Measurements from ENCODE around the gene ATAD3A. TPM values are rescaled to one million over a fixed set of nuclear protein-coding genes. Genes with fewer than 3 reads are reported as not detected.
"Not testable (repeated sequence)": the region's sequence is repeated elsewhere in the genome, so short reads cannot be mapped to it uniquely, and the experiment has no call there.

ATAD3A gene
- polyA plus RNA-seq, 1 donor from 2014 or later = 30.3 TPM

- no peak for TF ChIP-seq CTCF (IDR thresholded peaks at IDR 0.05; ENCODE audit: poor library complexity, severe bottlenecking)
- no peak for TF ChIP-seq EZH2 (IDR thresholded peaks at IDR 0.05; ENCODE audit: borderline replicate concordance, insufficient read depth, low read length, poor library complexity, severe bottlenecking)
- no peak for TF ChIP-seq POLR2AphosphoS5 (IDR thresholded peaks at IDR 0.05)
- no peak for TF ChIP-seq TAF1 (IDR thresholded peaks at IDR 0.05; ENCODE audit: low read depth)
- no peak for TF ChIP-seq REST (IDR thresholded peaks at IDR 0.05; ENCODE audit: borderline replicate concordance)
- TF ChIP-seq RAD21 (conservative IDR thresholded peaks at IDR 0.05) = no peak
- TF ChIP-seq EP300 (conservative IDR thresholded peaks at IDR 0.05; ENCODE audit: poor library complexity, severe bottlenecking) = no peak
- no peak for TF ChIP-seq SMC3 (conservative IDR thresholded peaks at IDR 0.05; ENCODE audit: poor library complexity)
- TF ChIP-seq MXI1 (conservative IDR thresholded peaks at IDR 0.05; ENCODE audit: poor library complexity, severe bottlenecking) = no peak
- no peaks in the 10 kb centered on the region for H3K9me3 ChIP-seq (ENCODE audit: low read length)
- no peaks in the 10 kb centered on the region for H4K20me1 ChIP-seq (ENCODE audit: insufficient read depth)
- no peaks in the 10 kb centered on the region for H3K9me2 ChIP-seq (ENCODE audit: insufficient read depth, low read length)
- H3K9ac ChIP-seq (ENCODE audit: low read length) = peak overlapping the region; percentile 76
- H2AFZ ChIP-seq (ENCODE audit: low read depth, low read length) = peak overlapping the region; percentile 85
- peak overlapping the region; percentile 63 for H3K27ac ChIP-seq (ENCODE audit: low read length)
- H3K4me3 ChIP-seq (ENCODE audit: low read length) = peak overlapping the region; percentile 90
- peak overlapping the region; percentile 98 for H3K4me2 ChIP-seq (ENCODE audit: low read length)
- H3F3A ChIP-seq (ENCODE audit: insufficient read depth, low read length, poor library complexity, severe bottlenecking) = no peaks in the 10 kb centered on the region
- H3K36me3 ChIP-seq (ENCODE audit: insufficient read depth, low read length) = no peaks in the 10 kb centered on the region
- H3K79me2 ChIP-seq (replicated peaks; ENCODE audit: insufficient read depth, low read length) = peaks cover 20% of the 10 kb centered on the region
- no peaks in the 10 kb centered on the region for H3K27me3 ChIP-seq (ENCODE audit: insufficient read depth, low read depth, low read length)
These were observed 41.2 kb upstream of the ATAD3A start for GRCh38 chr1:1470626-1471388.

DNA sequence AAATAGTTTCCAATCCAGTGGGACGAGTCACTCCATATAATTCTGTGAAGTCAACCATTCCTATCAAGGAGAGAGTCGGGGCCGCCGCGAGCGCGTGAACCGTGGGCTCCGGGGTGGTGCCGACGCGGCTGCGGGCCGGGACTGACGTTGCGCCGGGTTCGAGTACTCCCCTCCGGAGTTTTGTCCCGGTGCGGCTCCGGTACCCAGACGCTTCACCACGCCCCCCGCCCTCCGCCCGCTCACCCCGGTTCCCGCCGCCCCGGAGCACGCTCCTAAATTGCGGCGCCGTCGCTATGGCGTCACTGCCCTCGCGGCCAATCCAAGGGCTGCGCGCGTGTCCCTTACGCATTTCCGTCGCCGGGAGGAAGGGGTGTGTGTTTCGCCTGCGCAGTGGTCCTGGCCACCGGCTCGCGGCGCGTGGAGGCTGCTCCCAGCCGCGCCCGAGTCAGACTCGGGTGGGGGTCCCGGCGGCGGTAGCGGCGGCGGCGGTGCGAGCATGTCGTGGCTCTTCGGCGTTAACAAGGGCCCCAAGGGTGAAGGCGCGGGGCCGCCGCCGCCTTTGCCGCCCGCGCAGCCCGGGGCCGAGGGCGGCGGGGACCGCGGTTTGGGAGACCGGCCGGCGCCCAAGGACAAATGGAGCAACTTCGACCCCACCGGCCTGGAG lies 40.4 kb upstream of the ATAD3A start, which contains the start of gene ATAD3B:
Gene ATAD3B, plus strand, starts transcription at position 377 of the 664 bp plus-strand sequence. Its CDS starts 120 bp downstream, at position 497.
- Histone ChIP-seq H3F3A (ENCODE audit: insufficient read depth, low read length, poor library complexity, severe bottlenecking) (no peaks in the 10 kb centered on the region), H3K79me2 (replicated peaks; ENCODE audit: insufficient read depth, low read length) (peaks cover 20% of the 10 kb centered on the region), H3K27ac (ENCODE audit: low read length) (peak within 1 kb of the TSS; percentile 63), H3K27me3 (ENCODE audit: insufficient read depth, low read depth, low read length) (no peaks in the 10 kb centered on the region), H3K9ac (ENCODE audit: low read length) (peak within 1 kb of the TSS; percentile 76), H2AFZ (ENCODE audit: low read depth, low read length) (peak within 1 kb of the TSS; percentile 85), H3K36me3 (ENCODE audit: insufficient read depth, low read length) (no peaks in the 10 kb centered on the region), H3K4me3 (ENCODE audit: low read length) (peak within 1 kb of the TSS; percentile 90), H3K9me2 (ENCODE audit: insufficient read depth, low read length) (no peaks in the 10 kb centered on the region), H4K20me1 (ENCODE audit: insufficient read depth) (no peaks in the 10 kb centered on the region), H3K9me3 (ENCODE audit: low read length) (no peaks in the 10 kb centered on the region), H3K4me2 (ENCODE audit: low read length) (peak within 1 kb of the TSS; percentile 98)
- peak; percentile 33 for TF ChIP-seq SMC3 (conservative IDR thresholded peaks at IDR 0.05; ENCODE audit: poor library complexity)
- TF ChIP-seq RAD21 (conservative IDR thresholded peaks at IDR 0.05) = no peak
- TF ChIP-seq TAF1 (IDR thresholded peaks at IDR 0.05; ENCODE audit: low read depth) = no peak
- peak; percentile 73 for TF ChIP-seq POLR2AphosphoS5 (IDR thresholded peaks at IDR 0.05)
- peak; percentile 97 for TF ChIP-seq MXI1 (conservative IDR thresholded peaks at IDR 0.05; ENCODE audit: poor library complexity, severe bottlenecking)
- TF ChIP-seq EP300 (conservative IDR thresholded peaks at IDR 0.05; ENCODE audit: poor library complexity, severe bottlenecking) = peak; percentile 50

- peak overlapping the region; percentile 49 for H3K4me2 ChIP-seq (ENCODE audit: low read length)
- H3K9me2 ChIP-seq (ENCODE audit: insufficient read depth, low read length); H3F3A ChIP-seq (ENCODE audit: insufficient read depth, low read length, poor library complexity, severe bottlenecking); H3K9me3 ChIP-seq (ENCODE audit: low read length); H3K36me3 ChIP-seq (ENCODE audit: insufficient read depth, low read length); H3K27me3 ChIP-seq (ENCODE audit: insufficient read depth, low read depth, low read length); H4K20me1 ChIP-seq (ENCODE audit: insufficient read depth); H2AFZ ChIP-seq (ENCODE audit: low read depth, low read length); H3K27ac ChIP-seq (ENCODE audit: low read length): not testable (repeated sequence)
- H3K9ac ChIP-seq (ENCODE audit: low read length) = peak overlapping the region; percentile 36
- peak overlapping the region; percentile 65 for H3K4me3 ChIP-seq (ENCODE audit: low read length)
- peaks cover 20% of the 10 kb centered on the region for H3K79me2 ChIP-seq (replicated peaks; ENCODE audit: insufficient read depth, low read length)
These were observed 39.7 kb upstream of the ATAD3A start for GRCh38 chr1:1472053-1472876.

DNA sequence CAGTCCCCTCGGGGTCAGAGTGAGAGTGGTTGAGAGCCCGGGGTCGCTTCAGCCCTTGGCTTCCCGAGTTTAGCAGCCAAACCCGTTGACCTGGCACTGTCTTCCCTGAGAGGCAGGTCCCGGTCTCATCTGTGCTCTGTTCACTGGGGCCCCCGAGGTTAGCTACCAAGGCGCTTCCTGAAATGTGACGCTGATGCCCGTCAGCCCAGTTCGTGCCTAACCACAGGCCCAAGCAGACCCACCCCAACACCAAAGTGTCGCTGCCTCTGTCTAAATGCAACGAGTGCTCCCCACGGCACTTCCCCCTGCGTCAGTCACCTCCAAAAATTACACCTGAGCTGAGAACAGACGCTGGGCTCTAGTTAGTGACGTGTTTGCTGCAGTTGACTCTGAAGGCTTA lies 36.0 kb upstream of the ATAD3A start:
- not testable (repeated sequence) for H3F3A ChIP-seq (ENCODE audit: insufficient read depth, low read length, poor library complexity, severe bottlenecking); H3K27ac ChIP-seq (ENCODE audit: low read length); H3K36me3 ChIP-seq (ENCODE audit: insufficient read depth, low read length); H3K4me2 ChIP-seq (ENCODE audit: low read length); H3K9ac ChIP-seq (ENCODE audit: low read length); H4K20me1 ChIP-seq (ENCODE audit: insufficient read depth); H3K9me3 ChIP-seq (ENCODE audit: low read length); H3K4me3 ChIP-seq (ENCODE audit: low read length); H2AFZ ChIP-seq (ENCODE audit: low read depth, low read length); H3K27me3 ChIP-seq (ENCODE audit: insufficient read depth, low read depth, low read length); H3K9me2 ChIP-seq (ENCODE audit: insufficient read depth, low read length)
- peaks cover 20% of the 10 kb centered on the region for H3K79me2 ChIP-seq (replicated peaks; ENCODE audit: insufficient read depth, low read length)
